CD14-positive monocyte (primary cell): ENCODE data around the gene TUBB3. TPM values are rescaled to one million over a fixed set of nuclear protein-coding genes. Genes with fewer than 3 reads are reported as not detected.
"Not testable (repeated sequence)": the region's sequence is repeated elsewhere in the genome, so short reads cannot be mapped to it uniquely, and the experiment has no call there.

Experiments used
- DNase-seq, 3 donors: peaks; one replicate each; pipeline ENCODE4 v3.0.0-alpha.2; 2011 to 2022
- H2AFZ ChIP-seq: 2 replicates; pipeline ENCODE4 v1.6.0; 2012; ENCODE audit warnings: mild to moderate bottlenecking, low read depth, low read length, inconsistent platforms; ENCODE audit not compliant: insufficient read depth, poor library complexity, severe bottlenecking
- H3K27ac ChIP-seq, 2 donors: 1 replicate in 1 of 2; 2 replicates in 1 of 2; pipeline ENCODE4 v1.5.1; 2012 to 2013; ENCODE audit warnings: low read length in 2 of 2, control low read depth in 1 of 2, inconsistent platforms in 1 of 2, low read depth in 1 of 2, mild to moderate bottlenecking in 1 of 2
- H3K27me3 ChIP-seq, 2 donors: one replicate each; pipeline versions ENCODE4 v1.6.0 to v1.6.1; 2011 to 2013; ENCODE audit warnings: low read length in 2 of 2; ENCODE audit not compliant: control insufficient read depth in 2 of 2, insufficient read depth in 2 of 2
- H3K36me3 ChIP-seq, 2 donors: replicated peaks in 1 of 2; 1 replicate in 1 of 2; 2 replicates in 1 of 2; pipeline versions ENCODE4 v1.5.1 to v1.6.1; 2012 to 2013; ENCODE audit warnings: low read length in 2 of 2, control low read depth in 1 of 2, inconsistent platforms in 1 of 2, mild to moderate bottlenecking in 1 of 2; ENCODE audit not compliant: insufficient read depth in 2 of 2, control insufficient read depth in 1 of 2
- H3K4me1 ChIP-seq, 2 donors: 1 replicate in 1 of 2; 2 replicates in 1 of 2; pipeline versions ENCODE4 v1.5.1 to v1.6.1; 2012 to 2013; ENCODE audit warnings: low read length in 2 of 2, control low read depth in 1 of 2, inconsistent platforms in 1 of 2, mild to moderate bottlenecking in 1 of 2, moderate library complexity in 1 of 2; ENCODE audit not compliant: insufficient read depth in 2 of 2, control insufficient read depth in 1 of 2
- H3K4me2 ChIP-seq: replicated peaks from 2 replicates; pipeline ENCODE3; 2012; ENCODE audit warnings: low read length, moderate library complexity, mild to moderate bottlenecking; ENCODE audit not compliant: poor library complexity, severe bottlenecking; ENCODE audit errors: extremely low read depth
- H3K4me3 ChIP-seq, 3 experiments: fragments of 200-600 bp in 1 of 3; sonication (generic) in 1 of 3; replicated peaks in 1 of 3; 1 replicate in 2 of 3; 2 replicates in 1 of 3; pipeline ENCODE4 v1.5.1; 2011 to 2013; ENCODE audit warnings: low read length in 3 of 3, mild to moderate bottlenecking in 3 of 3, control low read depth in 2 of 3, low read depth in 2 of 3, inconsistent platforms in 1 of 3, moderate library complexity in 1 of 3
- H3K79me2 ChIP-seq: 2 replicates; pipeline ENCODE4 v1.6.0; 2012; ENCODE audit warnings: mild to moderate bottlenecking, control low read depth, inconsistent platforms, low read length, moderate library complexity; ENCODE audit not compliant: insufficient read depth
- H3K9ac ChIP-seq: 2 replicates; pipeline ENCODE4 v1.6.0; 2017; ENCODE audit warnings: low read length, mild to moderate bottlenecking; ENCODE audit not compliant: insufficient read depth, poor library complexity, severe bottlenecking
- H3K9me3 ChIP-seq, 2 donors: replicated peaks in 1 of 2; 1 replicate in 1 of 2; 2 replicates in 1 of 2; pipeline versions ENCODE4 v1.5.1 to v1.6.1; 2012 to 2013; ENCODE audit warnings: low read length in 2 of 2, control low read depth in 1 of 2; ENCODE audit not compliant: control insufficient read depth in 1 of 2, insufficient read depth in 1 of 2
- H4K20me1 ChIP-seq: 2 replicates; pipeline ENCODE4 v1.6.0; 2012; ENCODE audit warnings: mild to moderate bottlenecking, low read length, control low read depth, moderate library complexity; ENCODE audit not compliant: insufficient read depth
- H3K27ac Mint-ChIP-seq, 7 donors: one replicate each; pipeline ENCODE4 v1.8.0; 2020; ENCODE audit warnings: mild to moderate bottlenecking in 7 of 7, mixed read lengths in 7 of 7, moderate library complexity in 6 of 7, inconsistent platforms in 2 of 7
- H3K27me3 Mint-ChIP-seq, 3 donors: one replicate each; pipeline ENCODE4 v1.8.0; 2021 to 2022; ENCODE audit warnings: low read depth in 3 of 3, mild to moderate bottlenecking in 3 of 3, mixed read lengths in 3 of 3, moderate library complexity in 3 of 3, inconsistent platforms in 1 of 3
- H3K36me3 Mint-ChIP-seq, 2 donors: one replicate each; pipeline ENCODE4 v1.8.0; 2020; ENCODE audit warnings: mixed read lengths in 2 of 2, inconsistent platforms in 1 of 2, mild to moderate bottlenecking in 1 of 2
- H3K4me1 Mint-ChIP-seq: one replicate; pipeline ENCODE4 v1.8.0; 2020; ENCODE audit warnings: mild to moderate bottlenecking, mixed read lengths
- H3K4me3 Mint-ChIP-seq, 2 donors: one replicate each; pipeline ENCODE4 v1.8.0; 2020; ENCODE audit warnings: mild to moderate bottlenecking in 2 of 2, mixed read lengths in 2 of 2, moderate library complexity in 1 of 2
- H3K9me3 Mint-ChIP-seq, 7 donors: one replicate each; pipeline ENCODE4 v1.8.0; 2020 to 2022; ENCODE audit warnings: mixed read lengths in 7 of 7, mild to moderate bottlenecking in 6 of 7, moderate library complexity in 6 of 7, inconsistent platforms in 2 of 7
- WGBS: methylation state at CpG from one replicate; pipeline ENCODE4 v1.1.5; 2013; ENCODE audit warnings: missing lambda C conversion rate; ENCODE audit not compliant: insufficient coverage; 5-methylcytosine and 5-hydroxymethylcytosine counted together
- intact Hi-C, 2 donors: fragments of 100-400 bp; cut with micrococcal nuclease; formaldehyde crosslinking; loops; one replicate each; pipeline versions ENCODE4 v1.15.0 to v1.15.1; 2023
- polyA plus RNA-seq, 3 donors: library from polyadenylated mRNA; depleted of rRNA in 1 of 3; unstranded in 2 of 3; stranded (reverse) in 1 of 3; fragments of 300-500 nt in 2 of 3; fragments of >200 nt in 1 of 3; fragmentation: Illumina TruSeq in 2 of 3; gene quantifications; 1 replicate in 2 of 3; 2 replicates in 1 of 3; pipeline ENCODE4 v1.2.3, GENCODE V29; 2012 to 2021
- TF ChIP-seq, protein P1 (sequence below): fragments of 200-600 bp; IDR thresholded peaks from one replicate; pipeline ENCODE4 v1.8.0; 2022; ENCODE audit warnings: antibody characterized with exemption, mild to moderate bottlenecking

The TUBB3 gene
- polyA plus RNA-seq, 3 donors = 2.9 TPM; not detected in 2

DNA sequence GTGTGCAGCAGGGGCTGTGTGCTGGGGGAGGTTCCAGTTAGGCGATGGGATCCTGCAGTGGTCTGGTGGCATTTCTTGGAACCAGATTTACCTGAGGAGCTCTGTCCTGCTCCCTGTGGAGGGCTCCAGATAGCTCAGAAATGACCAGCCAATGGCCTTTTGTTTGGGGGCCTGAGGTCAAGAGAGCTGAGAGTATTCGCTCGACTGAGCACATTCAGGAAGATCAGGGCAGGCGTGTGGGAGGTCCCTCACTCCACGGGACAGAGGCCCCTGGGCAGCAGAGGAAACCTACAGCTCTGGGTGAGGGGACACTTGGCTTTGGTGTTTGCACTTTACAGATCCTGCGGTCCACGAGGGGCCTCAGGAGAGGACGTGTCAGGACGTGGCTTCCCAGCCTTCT is 43.6 kb downstream of the TUBB3 start:
- Histone ChIP-seq H3K4me2 (no peak overlapping the region), H3K27ac (peak overlapping the region; percentile 84 to 91), H3K79me2 (peaks cover 35% of the 10 kb centered on the region), H3K4me3 (no peak overlapping the region), H4K20me1 (peaks cover 61% of the 10 kb centered on the region), H3K9ac (no peak overlapping the region), H2AFZ (no peak overlapping the region), H3K9me3 (no peaks in the 10 kb centered on the region), H3K4me1 (peaks cover 46 to 57% of the 10 kb centered on the region in 2 donors), H3K36me3 (peaks cover 51 to 54% of the 10 kb centered on the region in 2 donors), H3K27me3 (no peaks in the 10 kb centered on the region)
- peaks cover 0 to 3% (median 0%) of the 10 kb centered on the region in 3 donors for H3K27me3 Mint-ChIP-seq
- no peak for DNase-seq
- H3K27ac Mint-ChIP-seq = peak overlapping the region; percentile 68 to 94 (median 92)
- intact Hi-C loops = no loop called here
- H3K9me3 Mint-ChIP-seq = peaks cover 0 to 4% (median 0%) of the 10 kb centered on the region in 7 donors
- 95% methylated on average over 5 of the region's 9 CpGs for WGBS
- H3K4me3 Mint-ChIP-seq = no peak overlapping the region
- TF ChIP-seq, protein P1, sequence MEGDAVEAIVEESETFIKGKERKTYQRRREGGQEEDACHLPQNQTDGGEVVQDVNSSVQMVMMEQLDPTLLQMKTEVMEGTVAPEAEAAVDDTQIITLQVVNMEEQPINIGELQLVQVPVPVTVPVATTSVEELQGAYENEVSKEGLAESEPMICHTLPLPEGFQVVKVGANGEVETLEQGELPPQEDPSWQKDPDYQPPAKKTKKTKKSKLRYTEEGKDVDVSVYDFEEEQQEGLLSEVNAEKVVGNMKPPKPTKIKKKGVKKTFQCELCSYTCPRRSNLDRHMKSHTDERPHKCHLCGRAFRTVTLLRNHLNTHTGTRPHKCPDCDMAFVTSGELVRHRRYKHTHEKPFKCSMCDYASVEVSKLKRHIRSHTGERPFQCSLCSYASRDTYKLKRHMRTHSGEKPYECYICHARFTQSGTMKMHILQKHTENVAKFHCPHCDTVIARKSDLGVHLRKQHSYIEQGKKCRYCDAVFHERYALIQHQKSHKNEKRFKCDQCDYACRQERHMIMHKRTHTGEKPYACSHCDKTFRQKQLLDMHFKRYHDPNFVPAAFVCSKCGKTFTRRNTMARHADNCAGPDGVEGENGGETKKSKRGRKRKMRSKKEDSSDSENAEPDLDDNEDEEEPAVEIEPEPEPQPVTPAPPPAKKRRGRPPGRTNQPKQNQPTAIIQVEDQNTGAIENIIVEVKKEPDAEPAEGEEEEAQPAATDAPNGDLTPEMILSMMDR = no peak
- H3K4me1 Mint-ChIP-seq = peaks cover 42% of the 10 kb centered on the region
- peaks cover 30 to 64% of the 10 kb centered on the region in 2 donors for H3K36me3 Mint-ChIP-seq

DNA sequence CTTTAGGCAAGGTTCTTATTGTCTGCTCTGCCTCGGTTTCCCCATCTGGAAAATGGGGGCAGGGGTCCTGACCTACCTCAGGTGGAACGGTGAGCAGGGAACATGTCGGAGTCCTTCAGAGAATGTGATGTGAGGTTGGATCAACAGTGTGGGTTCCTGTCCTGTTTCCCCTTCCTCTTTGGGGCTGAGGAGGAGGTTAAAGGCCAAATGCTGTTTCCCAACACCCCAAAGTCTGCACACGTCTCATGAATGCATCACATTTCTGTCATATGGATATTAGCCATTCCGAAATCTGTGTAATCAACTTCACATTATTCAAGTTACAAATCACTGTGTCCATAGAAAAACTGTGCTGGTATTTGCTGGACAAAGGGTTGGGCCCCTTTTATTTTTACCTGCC is 44.3 kb downstream of the TUBB3 start:
- peaks cover 44% of the 10 kb centered on the region for H3K4me1 Mint-ChIP-seq
- H3K9me3 ChIP-seq, intact Hi-C loops, H3K27me3 ChIP-seq, H2AFZ ChIP-seq, H3K9me3 Mint-ChIP-seq, H3K9ac ChIP-seq, H3K27me3 Mint-ChIP-seq: not testable (repeated sequence)
- peak; percentile 58 to 78 (median 63) for DNase-seq
- Histone ChIP-seq H4K20me1 (peaks cover 54% of the 10 kb centered on the region), H3K27ac (peak overlapping the region; percentile 84 to 91), H3K79me2 (peaks cover 35% of the 10 kb centered on the region), H3K4me2 (peak overlapping the region; percentile 11), H3K36me3 (peaks cover 46 to 48% of the 10 kb centered on the region in 2 donors), H3K4me3 (peak overlapping the region in 1 of 3 experiments; percentile 38), H3K4me1 (peaks cover 51 to 62% of the 10 kb centered on the region in 2 donors)
- H3K36me3 Mint-ChIP-seq = peaks cover 27 to 57% of the 10 kb centered on the region in 2 donors
- H3K27ac Mint-ChIP-seq = peak overlapping the region; percentile 85 to 94 (median 92)
- peak overlapping the region in 1 of 2 donors; percentile 76 for H3K4me3 Mint-ChIP-seq
- 38% methylated on average over 3 of the region's 5 CpGs for whole genome bisulfite sequencing

DNA sequence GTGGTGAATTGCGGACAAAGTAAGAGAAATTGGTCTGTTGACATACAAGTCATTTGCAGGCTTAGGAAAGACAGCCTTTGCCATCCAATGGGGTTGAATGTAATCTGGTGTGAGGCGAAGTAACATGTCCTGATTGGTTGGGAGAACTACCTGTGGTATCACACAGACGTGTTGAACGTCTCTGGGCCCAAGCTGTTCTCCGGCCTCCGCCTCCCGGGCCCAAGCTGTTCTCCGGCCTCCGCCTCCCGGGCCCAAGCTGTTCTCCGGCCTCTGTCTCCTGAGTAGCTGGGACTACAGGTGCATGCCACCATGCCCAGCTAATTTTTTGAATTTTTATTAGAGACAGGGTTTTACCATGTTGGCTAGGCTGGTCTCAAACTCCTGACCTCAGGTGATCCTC is 44.9 kb downstream of the TUBB3 start:
- Mint-ChIP-seq H3K36me3 (peaks cover 23 to 51% of the 10 kb centered on the region in 2 donors), H3K27ac (peak overlapping the region; percentile 85 to 94 (median 92)), H3K4me1 (peaks cover 46% of the 10 kb centered on the region)
- H3K4me3 ChIP-seq, H3K9me3 Mint-ChIP-seq, DNase-seq, H3K27me3 ChIP-seq, H3K9ac ChIP-seq, H3K27me3 Mint-ChIP-seq, H3K4me2 ChIP-seq, H3K4me3 Mint-ChIP-seq, intact Hi-C loops, H2AFZ ChIP-seq, H3K9me3 ChIP-seq: not testable (repeated sequence)
- 98% methylated on average over 10 of the region's 11 CpGs for WGBS
- peak overlapping the region; percentile 84 to 91 for H3K27ac ChIP-seq
- peaks cover 33% of the 10 kb centered on the region for H3K79me2 ChIP-seq
- peaks cover 53 to 66% of the 10 kb centered on the region in 2 donors for H3K4me1 ChIP-seq
- H3K36me3 ChIP-seq = peaks cover 40 to 41% of the 10 kb centered on the region in 2 donors
- H4K20me1 ChIP-seq = peaks cover 48% of the 10 kb centered on the region
